GM23338 (cell line): Measurements from ENCODE around the gene ERC2. TPM values are rescaled to one million over a fixed set of nuclear protein-coding genes. Genes with fewer than 3 reads are reported as not detected.

Experiments
- ATAC-seq: fragments of 200-7000 bp; cut with Tn5 transposase; 3 replicates; pipeline ENCODE4 v1.9.1; 2020
- DNase-seq: peaks from one replicate; pipeline ENCODE4 v3.0.0-alpha.2; 2015; ENCODE audit warnings: low spot score
- H2AFZ ChIP-seq: fragments of 200-600 bp; sonication (generic); 2 replicates; pipeline ENCODE4 v1.8.0; 2016; ENCODE audit warnings: antibody characterized with exemption, mild to moderate bottlenecking, moderate library complexity
- H3F3A ChIP-seq: fragments of 200-600 bp; sonication (generic); replicated peaks from 2 replicates; pipeline ENCODE4 v1.8.0; 2017; ENCODE audit warnings: antibody characterized with exemption, mixed run types, low read depth
- H3K27ac ChIP-seq: fragments of 200-600 bp; sonication (generic); 2 replicates; pipeline ENCODE4 v1.6.1; 2016; ENCODE audit warnings: low read depth
- H3K27me3 ChIP-seq: fragments of 200-600 bp; sonication (generic); 2 replicates; pipeline ENCODE4 v1.8.0; 2016; ENCODE audit warnings: mild to moderate bottlenecking, mixed run types, moderate library complexity; ENCODE audit not compliant: insufficient read depth
- H3K36me3 ChIP-seq: fragments of 200-600 bp; sonication (generic); 2 replicates; pipeline ENCODE4 v1.8.0; 2016; ENCODE audit warnings: mild to moderate bottlenecking; ENCODE audit not compliant: insufficient read depth
- H3K4me1 ChIP-seq: fragments of 200-600 bp; sonication (generic); 2 replicates; pipeline ENCODE4 v1.8.0; 2016; ENCODE audit warnings: mild to moderate bottlenecking, moderate library complexity; ENCODE audit not compliant: insufficient read depth
- H3K4me2 ChIP-seq: fragments of 200-600 bp; sonication (generic); 2 replicates; pipeline ENCODE4 v1.7.1; 2017; ENCODE audit warnings: mixed run types
- H3K4me3 ChIP-seq: fragments of 200-600 bp; sonication (generic); 2 replicates; pipeline ENCODE4 v1.6.1; 2016; ENCODE audit warnings: mixed run types
- H3K79me2 ChIP-seq: fragments of 200-600 bp; sonication (generic); replicated peaks from 2 replicates; pipeline ENCODE4 v1.8.0; 2017; ENCODE audit warnings: mild to moderate bottlenecking; ENCODE audit not compliant: insufficient read depth
- H3K9me2 ChIP-seq: fragments of 200-600 bp; sonication (generic); 2 replicates; pipeline ENCODE4 v1.8.0; 2017; ENCODE audit not compliant: insufficient read depth
- H4K20me1 ChIP-seq: fragments of 200-600 bp; sonication (generic); replicated peaks from 2 replicates; pipeline ENCODE4 v1.8.0; 2017; ENCODE audit warnings: mild to moderate bottlenecking; ENCODE audit not compliant: insufficient read depth
- H3K27ac Mint-ChIP-seq: 2 replicates; pipeline ENCODE4 v1.8.0; 2020; ENCODE audit warnings: inconsistent platforms, mild to moderate bottlenecking, moderate library complexity, mixed read lengths
- H3K27me3 Mint-ChIP-seq: 3 replicates; pipeline ENCODE4 v1.8.0; 2022; ENCODE audit warnings: low read depth, mild to moderate bottlenecking, moderate library complexity, mixed read lengths, inconsistent platforms; ENCODE audit not compliant: insufficient read depth, poor library complexity
- H3K36me3 Mint-ChIP-seq: 3 replicates; pipeline ENCODE4 v1.8.0; 2021; ENCODE audit warnings: low read depth, mild to moderate bottlenecking, inconsistent platforms, moderate library complexity, mixed read lengths
- H3K4me1 Mint-ChIP-seq: 3 replicates; pipeline ENCODE4 v1.8.0; 2020; ENCODE audit warnings: mild to moderate bottlenecking, inconsistent platforms, mixed read lengths
- H3K4me3 Mint-ChIP-seq: 3 replicates; pipeline ENCODE4 v1.8.0; 2021; ENCODE audit warnings: moderate library complexity, mild to moderate bottlenecking, inconsistent platforms, mixed read lengths
- H3K9me3 Mint-ChIP-seq: 3 replicates; pipeline ENCODE4 v1.8.0; 2020; ENCODE audit warnings: moderate library complexity, mild to moderate bottlenecking, inconsistent platforms, mixed read lengths
- CREB1 ChIP-seq: fragments of 250-450 bp; sonication (Bioruptor Pico); IDR thresholded peaks from 2 replicates; pipeline ENCODE4 v1.5.0; 2020; ENCODE audit warnings: low read depth, mild to moderate bottlenecking, moderate library complexity
- EZH2 ChIP-seq: fragments of 200-600 bp; sonication (generic); IDR thresholded peaks from one replicate; pipeline ENCODE4 v1.8.0; 2017; ENCODE audit warnings: antibody characterized with exemption, mild to moderate bottlenecking, low read depth; ENCODE audit not compliant: unreplicated experiment
- EZH2phosphoT487 ChIP-seq: fragments of 200-600 bp; sonication (generic); IDR thresholded peaks from one replicate; pipeline ENCODE4 v1.8.1; 2018; ENCODE audit warnings: antibody characterized with exemption; ENCODE audit not compliant: unreplicated experiment
- JUNB ChIP-seq: IDR thresholded peaks from one replicate; pipeline ENCODE4 v1.6.1; 2016; ENCODE audit warnings: antibody characterized with exemption; ENCODE audit not compliant: unreplicated experiment
- NANOG ChIP-seq: IDR thresholded peaks from 2 replicates; pipeline ENCODE4 v1.6.1; 2016; ENCODE audit warnings: antibody characterized with exemption, borderline replicate concordance
- POLR2AphosphoS5 ChIP-seq: IDR thresholded peaks from 2 replicates; pipeline ENCODE4 v1.6.1; 2016; ENCODE audit warnings: antibody characterized with exemption, low read depth
- STAT1 ChIP-seq: IDR thresholded peaks from one replicate; pipeline ENCODE4 v1.6.1; 2016; ENCODE audit warnings: antibody characterized with exemption; ENCODE audit not compliant: unreplicated experiment
- ZNF114 ChIP-seq: fragments of 250-450 bp; sonication (Bioruptor Pico); IDR thresholded peaks from 2 replicates; pipeline ENCODE4 v1.5.0; 2020; ENCODE audit warnings: mild to moderate bottlenecking, moderate library complexity
- ZNF331 ChIP-seq: fragments of 250-450 bp; sonication (Bioruptor Pico); IDR thresholded peaks from 2 replicates; pipeline ENCODE4 v1.5.0; 2020; ENCODE audit warnings: low read depth, mild to moderate bottlenecking, moderate library complexity
- polyA plus RNA-seq: library from polyadenylated mRNA; unstranded; fragments of >200 nt; fragmentation: Nextera tagmentation; extraction: Ambion mirVana; gene quantifications from 2 replicates; pipeline ENCODE4 v1.2.1, GENCODE V29; 2016
- total RNA-seq: library from RNA; depleted of rRNA; stranded (reverse); fragments of >200 nt; shearing (Covaris generic); gene quantifications from 2 replicates; pipeline ENCODE4 v1.2.3, GENCODE V29; 2014
- TF ChIP-seq, protein P1 (sequence below): IDR thresholded peaks from one replicate; pipeline ENCODE4 v1.6.1; 2018; ENCODE audit warnings: antibody characterized with exemption; ENCODE audit not compliant: unreplicated experiment
- TF ChIP-seq, protein P2 (sequence below): fragments of 250-450 bp; sonication (Bioruptor Pico); IDR thresholded peaks from 2 replicates; pipeline ENCODE4 v1.5.0; 2020; ENCODE audit warnings: mild to moderate bottlenecking, moderate library complexity
- TF ChIP-seq, protein P3 (sequence below), 2 experiments: fragments of 200-600 bp in 1 of 2; sonication (generic) in 1 of 2; conservative IDR thresholded peaks; 2 replicates each; pipeline versions ENCODE4 v1.5.1 to v1.6.1; 2016 to 2017; ENCODE audit warnings: antibody characterized with exemption in 2 of 2, low read depth in 2 of 2, mild to moderate bottlenecking in 2 of 2, moderate library complexity in 1 of 2
- TF ChIP-seq, protein P4 (sequence below): IDR thresholded peaks from 2 replicates; pipeline ENCODE4 v1.6.1; 2016; ENCODE audit warnings: antibody characterized with exemption

Gene ERC2
- total and polyA plus RNA-seq, 2 experiments from 2014 or later: 11.8 to 13.7 TPM

DNA sequence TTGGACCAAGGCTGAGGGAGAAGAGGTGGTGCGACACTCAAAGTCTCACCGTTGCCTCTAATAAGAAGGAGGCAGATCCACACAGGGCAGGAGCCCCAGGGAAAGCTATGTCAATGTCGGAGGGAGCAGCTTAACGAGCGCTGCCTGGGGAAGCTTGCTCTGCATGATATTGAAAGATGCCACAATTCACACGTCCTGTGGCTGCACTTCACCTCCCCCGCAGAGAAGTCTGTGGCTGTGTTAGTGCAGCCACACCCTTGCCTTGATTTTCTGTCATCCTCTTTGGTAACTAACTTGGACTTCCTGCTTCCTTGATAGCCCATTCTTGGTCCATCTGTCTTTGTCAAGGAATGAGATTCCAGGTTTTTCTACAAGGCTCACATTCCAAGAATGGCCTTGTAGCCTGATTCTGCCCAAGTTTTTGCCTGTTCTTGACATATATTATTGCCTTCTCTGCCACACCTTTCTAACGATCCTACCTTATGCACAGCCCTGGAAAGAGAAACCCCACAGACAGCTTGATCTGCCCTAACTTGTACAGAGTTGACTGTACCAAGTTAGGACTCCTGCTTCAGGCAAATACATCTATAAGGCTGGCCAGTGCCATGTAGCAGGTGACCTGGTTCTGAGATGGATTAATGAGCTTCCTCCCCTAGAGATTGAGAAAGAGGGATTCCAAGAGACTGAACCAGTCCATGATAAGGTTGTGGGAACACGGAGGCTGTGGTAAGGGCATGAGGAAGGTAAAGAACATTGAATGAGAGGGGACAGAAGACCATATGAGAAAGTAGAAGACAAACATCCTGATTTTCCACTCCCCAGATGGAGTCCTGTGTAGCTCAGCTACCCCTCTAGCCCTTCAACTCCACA lies 828.1 kb downstream of the ERC2 start:
- Histone ChIP-seq H3F3A (no peaks in the 10 kb centered on the region), H3K27me3 (no peaks in the 10 kb centered on the region), H3K9me2 (peaks cover 13% of the 10 kb centered on the region; the same call in 1 of the 2 replicates), H3K4me2 (0 out of 2 replicates have a peak overlapping the region, but pooled peaks have one; percentile 16), H3K36me3 (no peaks in the 10 kb centered on the region), H4K20me1 (no peaks in the 10 kb centered on the region), H3K79me2 (no peaks in the 10 kb centered on the region), H2AFZ (no peak overlapping the region), H3K4me1 (peaks cover 15% of the 10 kb centered on the region), H3K27ac (no peak overlapping the region), H3K4me3 (no peak overlapping the region)
- TF ChIP-seq STAT1: no peak
- TF ChIP-seq, protein P1, sequence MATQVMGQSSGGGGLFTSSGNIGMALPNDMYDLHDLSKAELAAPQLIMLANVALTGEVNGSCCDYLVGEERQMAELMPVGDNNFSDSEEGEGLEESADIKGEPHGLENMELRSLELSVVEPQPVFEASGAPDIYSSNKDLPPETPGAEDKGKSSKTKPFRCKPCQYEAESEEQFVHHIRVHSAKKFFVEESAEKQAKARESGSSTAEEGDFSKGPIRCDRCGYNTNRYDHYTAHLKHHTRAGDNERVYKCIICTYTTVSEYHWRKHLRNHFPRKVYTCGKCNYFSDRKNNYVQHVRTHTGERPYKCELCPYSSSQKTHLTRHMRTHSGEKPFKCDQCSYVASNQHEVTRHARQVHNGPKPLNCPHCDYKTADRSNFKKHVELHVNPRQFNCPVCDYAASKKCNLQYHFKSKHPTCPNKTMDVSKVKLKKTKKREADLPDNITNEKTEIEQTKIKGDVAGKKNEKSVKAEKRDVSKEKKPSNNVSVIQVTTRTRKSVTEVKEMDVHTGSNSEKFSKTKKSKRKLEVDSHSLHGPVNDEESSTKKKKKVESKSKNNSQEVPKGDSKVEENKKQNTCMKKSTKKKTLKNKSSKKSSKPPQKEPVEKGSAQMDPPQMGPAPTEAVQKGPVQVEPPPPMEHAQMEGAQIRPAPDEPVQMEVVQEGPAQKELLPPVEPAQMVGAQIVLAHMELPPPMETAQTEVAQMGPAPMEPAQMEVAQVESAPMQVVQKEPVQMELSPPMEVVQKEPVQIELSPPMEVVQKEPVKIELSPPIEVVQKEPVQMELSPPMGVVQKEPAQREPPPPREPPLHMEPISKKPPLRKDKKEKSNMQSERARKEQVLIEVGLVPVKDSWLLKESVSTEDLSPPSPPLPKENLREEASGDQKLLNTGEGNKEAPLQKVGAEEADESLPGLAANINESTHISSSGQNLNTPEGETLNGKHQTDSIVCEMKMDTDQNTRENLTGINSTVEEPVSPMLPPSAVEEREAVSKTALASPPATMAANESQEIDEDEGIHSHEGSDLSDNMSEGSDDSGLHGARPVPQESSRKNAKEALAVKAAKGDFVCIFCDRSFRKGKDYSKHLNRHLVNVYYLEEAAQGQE: no peak
- no peak for TF ChIP-seq ZNF114
- TF ChIP-seq EZH2phosphoT487: no peak
- TF ChIP-seq NANOG: no peak
- TF ChIP-seq, protein P2, sequence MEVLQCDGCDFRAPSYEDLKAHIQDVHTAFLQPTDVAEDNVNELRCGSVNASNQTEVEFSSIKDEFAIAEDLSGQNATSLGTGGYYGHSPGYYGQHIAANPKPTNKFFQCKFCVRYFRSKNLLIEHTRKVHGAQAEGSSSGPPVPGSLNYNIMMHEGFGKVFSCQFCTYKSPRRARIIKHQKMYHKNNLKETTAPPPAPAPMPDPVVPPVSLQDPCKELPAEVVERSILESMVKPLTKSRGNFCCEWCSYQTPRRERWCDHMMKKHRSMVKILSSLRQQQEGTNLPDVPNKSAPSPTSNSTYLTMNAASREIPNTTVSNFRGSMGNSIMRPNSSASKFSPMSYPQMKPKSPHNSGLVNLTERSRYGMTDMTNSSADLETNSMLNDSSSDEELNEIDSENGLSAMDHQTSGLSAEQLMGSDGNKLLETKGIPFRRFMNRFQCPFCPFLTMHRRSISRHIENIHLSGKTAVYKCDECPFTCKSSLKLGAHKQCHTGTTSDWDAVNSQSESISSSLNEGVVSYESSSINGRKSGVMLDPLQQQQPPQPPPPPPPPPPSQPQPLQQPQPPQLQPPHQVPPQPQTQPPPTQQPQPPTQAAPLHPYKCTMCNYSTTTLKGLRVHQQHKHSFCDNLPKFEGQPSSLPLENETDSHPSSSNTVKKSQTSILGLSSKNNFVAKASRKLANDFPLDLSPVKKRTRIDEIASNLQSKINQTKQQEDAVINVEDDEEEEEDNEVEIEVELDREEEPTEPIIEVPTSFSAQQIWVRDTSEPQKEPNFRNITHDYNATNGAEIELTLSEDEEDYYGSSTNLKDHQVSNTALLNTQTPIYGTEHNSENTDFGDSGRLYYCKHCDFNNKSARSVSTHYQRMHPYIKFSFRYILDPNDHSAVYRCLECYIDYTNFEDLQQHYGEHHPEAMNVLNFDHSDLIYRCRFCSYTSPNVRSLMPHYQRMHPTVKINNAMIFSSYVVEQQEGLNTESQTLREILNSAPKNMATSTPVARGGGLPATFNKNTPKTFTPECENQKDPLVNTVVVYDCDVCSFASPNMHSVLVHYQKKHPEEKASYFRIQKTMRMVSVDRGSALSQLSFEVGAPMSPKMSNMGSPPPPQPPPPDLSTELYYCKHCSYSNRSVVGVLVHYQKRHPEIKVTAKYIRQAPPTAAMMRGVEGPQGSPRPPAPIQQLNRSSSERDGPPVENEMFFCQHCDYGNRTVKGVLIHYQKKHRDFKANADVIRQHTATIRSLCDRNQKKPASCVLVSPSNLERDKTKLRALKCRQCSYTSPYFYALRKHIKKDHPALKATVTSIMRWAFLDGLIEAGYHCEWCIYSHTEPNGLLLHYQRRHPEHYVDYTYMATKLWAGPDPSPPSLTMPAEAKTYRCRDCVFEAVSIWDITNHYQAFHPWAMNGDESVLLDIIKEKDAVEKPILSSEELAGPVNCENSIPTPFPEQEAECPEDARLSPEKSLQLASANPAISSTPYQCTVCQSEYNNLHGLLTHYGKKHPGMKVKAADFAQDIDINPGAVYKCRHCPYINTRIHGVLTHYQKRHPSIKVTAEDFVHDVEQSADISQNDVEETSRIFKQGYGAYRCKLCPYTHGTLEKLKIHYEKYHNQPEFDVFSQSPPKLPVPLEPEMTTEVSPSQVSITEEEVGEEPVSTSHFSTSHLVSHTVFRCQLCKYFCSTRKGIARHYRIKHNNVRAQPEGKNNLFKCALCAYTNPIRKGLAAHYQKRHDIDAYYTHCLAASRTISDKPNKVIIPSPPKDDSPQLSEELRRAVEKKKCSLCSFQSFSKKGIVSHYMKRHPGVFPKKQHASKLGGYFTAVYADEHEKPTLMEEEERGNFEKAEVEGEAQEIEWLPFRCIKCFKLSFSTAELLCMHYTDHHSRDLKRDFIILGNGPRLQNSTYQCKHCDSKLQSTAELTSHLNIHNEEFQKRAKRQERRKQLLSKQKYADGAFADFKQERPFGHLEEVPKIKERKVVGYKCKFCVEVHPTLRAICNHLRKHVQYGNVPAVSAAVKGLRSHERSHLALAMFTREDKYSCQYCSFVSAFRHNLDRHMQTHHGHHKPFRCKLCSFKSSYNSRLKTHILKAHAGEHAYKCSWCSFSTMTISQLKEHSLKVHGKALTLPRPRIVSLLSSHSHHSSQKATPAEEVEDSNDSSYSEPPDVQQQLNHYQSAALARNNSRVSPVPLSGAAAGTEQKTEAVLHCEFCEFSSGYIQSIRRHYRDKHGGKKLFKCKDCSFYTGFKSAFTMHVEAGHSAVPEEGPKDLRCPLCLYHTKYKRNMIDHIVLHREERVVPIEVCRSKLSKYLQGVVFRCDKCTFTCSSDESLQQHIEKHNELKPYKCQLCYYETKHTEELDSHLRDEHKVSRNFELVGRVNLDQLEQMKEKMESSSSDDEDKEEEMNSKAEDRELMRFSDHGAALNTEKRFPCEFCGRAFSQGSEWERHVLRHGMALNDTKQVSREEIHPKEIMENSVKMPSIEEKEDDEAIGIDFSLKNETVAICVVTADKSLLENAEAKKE: no peak
- TF ChIP-seq JUNB: no peak
- no peak for TF ChIP-seq EZH2
- TF ChIP-seq, protein P3, sequence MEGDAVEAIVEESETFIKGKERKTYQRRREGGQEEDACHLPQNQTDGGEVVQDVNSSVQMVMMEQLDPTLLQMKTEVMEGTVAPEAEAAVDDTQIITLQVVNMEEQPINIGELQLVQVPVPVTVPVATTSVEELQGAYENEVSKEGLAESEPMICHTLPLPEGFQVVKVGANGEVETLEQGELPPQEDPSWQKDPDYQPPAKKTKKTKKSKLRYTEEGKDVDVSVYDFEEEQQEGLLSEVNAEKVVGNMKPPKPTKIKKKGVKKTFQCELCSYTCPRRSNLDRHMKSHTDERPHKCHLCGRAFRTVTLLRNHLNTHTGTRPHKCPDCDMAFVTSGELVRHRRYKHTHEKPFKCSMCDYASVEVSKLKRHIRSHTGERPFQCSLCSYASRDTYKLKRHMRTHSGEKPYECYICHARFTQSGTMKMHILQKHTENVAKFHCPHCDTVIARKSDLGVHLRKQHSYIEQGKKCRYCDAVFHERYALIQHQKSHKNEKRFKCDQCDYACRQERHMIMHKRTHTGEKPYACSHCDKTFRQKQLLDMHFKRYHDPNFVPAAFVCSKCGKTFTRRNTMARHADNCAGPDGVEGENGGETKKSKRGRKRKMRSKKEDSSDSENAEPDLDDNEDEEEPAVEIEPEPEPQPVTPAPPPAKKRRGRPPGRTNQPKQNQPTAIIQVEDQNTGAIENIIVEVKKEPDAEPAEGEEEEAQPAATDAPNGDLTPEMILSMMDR (conservative IDR thresholded peaks at IDR 0.05; ENCODE audit: low read depth in 2 of 2): no peak
- no peak for TF ChIP-seq POLR2AphosphoS5
- TF ChIP-seq, protein P4, sequence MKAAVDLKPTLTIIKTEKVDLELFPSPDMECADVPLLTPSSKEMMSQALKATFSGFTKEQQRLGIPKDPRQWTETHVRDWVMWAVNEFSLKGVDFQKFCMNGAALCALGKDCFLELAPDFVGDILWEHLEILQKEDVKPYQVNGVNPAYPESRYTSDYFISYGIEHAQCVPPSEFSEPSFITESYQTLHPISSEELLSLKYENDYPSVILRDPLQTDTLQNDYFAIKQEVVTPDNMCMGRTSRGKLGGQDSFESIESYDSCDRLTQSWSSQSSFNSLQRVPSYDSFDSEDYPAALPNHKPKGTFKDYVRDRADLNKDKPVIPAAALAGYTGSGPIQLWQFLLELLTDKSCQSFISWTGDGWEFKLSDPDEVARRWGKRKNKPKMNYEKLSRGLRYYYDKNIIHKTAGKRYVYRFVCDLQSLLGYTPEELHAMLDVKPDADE: no peak
- TF ChIP-seq ZNF331 (CRISPR knock-in tag): no peak
- TF ChIP-seq CREB1 (CRISPR knock-in tag): no peak
- no peak overlapping the region for H3K27ac Mint-ChIP-seq
- no peaks in the 10 kb centered on the region for H3K9me3 Mint-ChIP-seq
- H3K4me3 Mint-ChIP-seq: no peak overlapping the region
- no peak for DNase-seq
- H3K4me1 Mint-ChIP-seq: peaks cover 19% of the 10 kb centered on the region
- no peaks in the 10 kb centered on the region for H3K36me3 Mint-ChIP-seq
- peak; percentile 70 for ATAC-seq
- peaks cover 2% of the 10 kb centered on the region for H3K27me3 Mint-ChIP-seq
